K562 (cell line): ENCODE data around the gene DBF4B. TPM values are rescaled to one million over a fixed set of nuclear protein-coding genes. Genes with fewer than 3 reads are reported as not detected.

ENCODE experiments used
- CBX3 ChIP-seq, 2 experiments: IDR thresholded peaks; 1 replicate in 1 of 2; 2 replicates in 1 of 2; pipeline ENCODE4 v1.6.1; 2012; ENCODE audit warnings: inconsistent platforms in 2 of 2, low read length in 2 of 2, borderline replicate concordance in 1 of 2, control low read depth in 1 of 2
- COPS2 ChIP-seq: fragments of 450-650 bp; conservative IDR thresholded peaks from 2 replicates; pipeline ENCODE4 v1.6.1; 2016; ENCODE audit warnings: mild to moderate bottlenecking, moderate library complexity
- ETV6 ChIP-seq, 3 experiments: fragments of 150-350 bp in 1 of 3; sonication (generic) in 1 of 3; formaldehyde crosslinking in 1 of 3; IDR thresholded peaks; 2 replicates each; pipeline versions ENCODE4 v1.6.1 to v1.8.0; 2014 to 2022; ENCODE audit warnings: borderline replicate concordance in 2 of 3, low read depth in 2 of 3, antibody characterized with exemption in 1 of 3, low read length in 1 of 3, mild to moderate bottlenecking in 1 of 3, missing genetic modification reagents in 1 of 3
- FOXJ2 ChIP-seq: fragments of 200-800 bp; sonication (Bioruptor generic); IDR thresholded peaks from 2 replicates; pipeline ENCODE4 v1.6.1; 2016; ENCODE audit warnings: missing genetic modification characterization, missing compliant biosample characterization
- GATAD2A ChIP-seq: fragments of 450-650 bp; IDR thresholded peaks from 2 replicates; pipeline ENCODE4 v1.6.1; 2017
- HNRNPH1 ChIP-seq: fragments of 200-400 bp; formaldehyde crosslinking; optimal IDR thresholded peaks from 2 replicates; pipeline ENCODE3; 2017; ENCODE audit warnings: low read depth, mild to moderate bottlenecking, low read length, moderate library complexity
- KDM4B ChIP-seq, 2 experiments: fragments of 450-650 bp in 1 of 2; sonication (generic) in 1 of 2; IDR thresholded peaks; 2 replicates each; pipeline ENCODE4 v1.6.1; 2016 to 2017; ENCODE audit warnings: borderline replicate concordance in 2 of 2, antibody characterized with exemption in 1 of 2, low read depth in 1 of 2, mild to moderate bottlenecking in 1 of 2
- LARP7 ChIP-seq: fragments of 450-650 bp; IDR thresholded peaks from 2 replicates; pipeline ENCODE4 v1.6.1; 2016
- MAFG ChIP-seq: fragments of 450-650 bp; conservative IDR thresholded peaks from 2 replicates; pipeline ENCODE4 v1.6.1; 2016; ENCODE audit warnings: missing genetic modification characterization, missing compliant biosample characterization
- MCM5 ChIP-seq: fragments of 450-650 bp; IDR thresholded peaks from 2 replicates; pipeline ENCODE4 v1.6.1; 2016; ENCODE audit warnings: low read depth
- MCM7 ChIP-seq, 2 experiments: fragments of 450-650 bp; IDR thresholded peaks; 2 replicates each; pipeline ENCODE4 v1.6.1; 2016 to 2018
- NCOA6 ChIP-seq: fragments of 450-650 bp; IDR thresholded peaks from 2 replicates; pipeline ENCODE4 v1.6.1; 2017; ENCODE audit warnings: mild to moderate bottlenecking
- PHF21A ChIP-seq: fragments of 450-650 bp; IDR thresholded peaks from 2 replicates; pipeline ENCODE4 v1.6.1; 2017; ENCODE audit warnings: low read depth, borderline replicate concordance
- POLR2AphosphoS5 ChIP-seq: IDR thresholded peaks from 2 replicates; pipeline ENCODE4 v1.6.1; 2011; ENCODE audit warnings: mild to moderate bottlenecking, low read depth, low read length, moderate library complexity; ENCODE audit not compliant: control insufficient read depth, insufficient read depth
- PTBP1 ChIP-seq: fragments of 200-400 bp; formaldehyde crosslinking; IDR thresholded peaks from 2 replicates; pipeline ENCODE4 v1.6.1; 2017; ENCODE audit warnings: low read depth, low read length
- SNRNP70 ChIP-seq: fragments of 200-400 bp; formaldehyde crosslinking; optimal IDR thresholded peaks from 2 replicates; pipeline ENCODE3; 2017; ENCODE audit warnings: low read depth, low read length
- SRSF9 ChIP-seq: fragments of 200-400 bp; formaldehyde crosslinking; IDR thresholded peaks from 2 replicates; pipeline ENCODE4 v1.6.1; 2017; ENCODE audit warnings: low read depth, low read length, borderline replicate concordance
- ZBED1 ChIP-seq: IDR thresholded peaks from 2 replicates; pipeline ENCODE4 v1.6.1; 2014
- ZNF23 ChIP-seq: fragments of 250-450 bp; sonication (Bioruptor Pico); IDR thresholded peaks from 2 replicates; pipeline ENCODE4 v1.4.0; 2020; ENCODE audit warnings: mild to moderate bottlenecking
- ZNF3 ChIP-seq: fragments of 250-450 bp; sonication (Bioruptor Pico); IDR thresholded peaks from 2 replicates; pipeline ENCODE4 v1.5.0; 2021; ENCODE audit warnings: mild to moderate bottlenecking, moderate library complexity
- ZNF408 ChIP-seq: fragments of 250-450 bp; sonication (Bioruptor Pico); IDR thresholded peaks from 2 replicates; pipeline ENCODE4 v1.4.0; 2020; ENCODE audit warnings: low read depth, mild to moderate bottlenecking, moderate library complexity
- ZNF431 ChIP-seq: sonication (generic); formaldehyde crosslinking; IDR thresholded peaks from 2 replicates; pipeline ENCODE4 v1.8.0; 2022; ENCODE audit warnings: mild to moderate bottlenecking, missing genetic modification reagents
- ZNF79 ChIP-seq: fragments of 250-450 bp; sonication (Bioruptor Pico); IDR thresholded peaks from 2 replicates; pipeline ENCODE4 v1.4.0; 2020; ENCODE audit warnings: low read depth, mild to moderate bottlenecking, moderate library complexity
- polyA plus RNA-seq, 8 experiments: library from polyadenylated mRNA; depleted of rRNA in 4 of 8; stranded (reverse) in 5 of 8; unstranded in 3 of 8; fragments of >200 nt; fragmentation: Nextera tagmentation in 2 of 8; fragmentation: Illumina TruSeq in 1 of 8; extraction: Ambion mirVana in 2 of 8; extraction: Trizol in 1 of 8; gene quantifications; 2 replicates each; pipeline versions ENCODE4 v1.2.1 to v1.2.3, GENCODE V29; 2011 to 2014; ENCODE audit warnings: inconsistent platforms in 1 of 8, missing spikeins in 1 of 8
- total RNA-seq, 7 experiments: library from RNA; depleted of rRNA in 6 of 7; stranded (reverse); fragments of >200 nt in 6 of 7; fragmentation: Illumina TruSeq in 2 of 7; extraction: Trizol in 2 of 7; gene quantifications; 2 replicates each; pipeline versions ENCODE4 v1.2.1 to v1.2.3, GENCODE V29; 2011 to 2021; ENCODE audit warnings: low replicate concordance in 1 of 7
- TF ChIP-seq, protein P1 (sequence below): IDR thresholded peaks from 2 replicates; pipeline ENCODE4 v1.6.1; 2011; ENCODE audit not compliant: insufficient read length; ENCODE audit errors: extremely low read depth
- TF ChIP-seq, protein P2 (sequence below), 3 experiments: IDR thresholded peaks in 2 of 3; conservative IDR thresholded peaks in 1 of 3; 2 replicates each; pipeline ENCODE4 v1.5.1; 2011 to 2012; ENCODE audit warnings: low read length in 3 of 3, mild to moderate bottlenecking in 3 of 3, control low read depth in 2 of 3, improper control_type of control experiment in 1 of 3, inconsistent platforms in 1 of 3, low read depth in 1 of 3, mixed read lengths in 1 of 3, moderate library complexity in 1 of 3; ENCODE audit not compliant: insufficient read depth in 2 of 3
- TF ChIP-seq, protein P3 (sequence below): fragments of 250-450 bp; sonication (Bioruptor Pico); IDR thresholded peaks from 2 replicates; pipeline ENCODE4 v1.8.0; 2022; ENCODE audit warnings: inconsistent platforms, mild to moderate bottlenecking, moderate library complexity, borderline replicate concordance

DBF4B gene
- total and polyA plus RNA-seq, 9 of the 15 experiments (the other 6 are each of a cell fraction or from before 2014, with no cell fraction given) = 2.5 to 26.9 (median 14.6) TPM

DNA sequence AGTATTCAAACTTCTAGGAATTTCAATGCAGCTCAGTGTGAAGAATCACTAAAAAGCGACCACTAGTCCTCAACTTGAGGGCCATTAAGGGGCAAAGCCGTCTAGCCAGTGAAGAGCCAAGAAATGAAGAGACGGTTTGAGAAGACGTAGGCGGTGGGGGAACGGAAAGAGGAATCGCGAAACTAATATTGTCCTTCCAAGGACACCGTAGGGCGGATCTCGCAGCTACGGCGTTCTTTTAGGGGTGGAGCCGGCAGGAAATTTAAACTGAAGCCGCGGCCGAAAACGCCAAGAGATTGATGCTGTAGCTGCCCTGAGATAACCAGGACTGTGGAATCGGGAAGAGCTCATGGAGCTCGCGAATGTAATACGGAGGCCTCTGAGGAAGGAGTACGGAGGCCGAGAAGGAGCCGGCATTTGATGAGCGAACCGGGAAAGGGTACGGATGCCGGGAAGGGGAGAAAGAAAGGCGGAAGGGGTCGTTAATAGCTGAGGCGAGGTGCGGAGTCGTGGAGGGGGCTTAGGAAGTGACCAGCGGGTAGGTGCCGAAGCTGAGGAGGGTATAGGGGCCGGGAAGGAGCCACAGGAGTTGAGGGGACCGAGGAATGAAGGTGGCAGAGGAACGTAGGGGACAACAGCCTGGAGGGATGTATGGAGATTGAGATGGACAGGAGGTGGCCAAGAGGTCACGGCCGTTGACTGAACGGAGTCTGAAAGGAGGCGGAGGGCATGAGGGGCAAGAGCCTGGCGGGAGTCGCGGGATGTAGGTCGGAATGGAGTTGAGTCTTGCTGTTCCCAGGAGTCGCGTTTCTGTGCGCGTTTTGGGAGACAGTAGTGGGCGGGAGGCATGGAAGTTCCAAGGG is at the start of gene DBF4B (continued):
- TF ChIP-seq NCOA6 = no peak
- TF ChIP-seq PTBP1 = 0 out of 2 replicates have a peak, but pooled peaks have one; percentile 14
- TF ChIP-seq FOXJ2 = no peak
- peak in 1 of 2 experiments; percentile 41; a peak in 1 of 3 replicates for TF ChIP-seq CBX3 (IDR thresholded peaks at IDR 0.05; ENCODE audit: borderline replicate concordance in 1 of 2, low read length in 2 of 2)
- no peak for TF ChIP-seq ZNF3 (CRISPR knock-in tag)
- TF ChIP-seq ZBED1 = no peak
- no peak for TF ChIP-seq ETV6 (IDR thresholded peaks at IDR 0.05; ENCODE audit: borderline replicate concordance in 1 of 2, low read depth in 2 of 2, low read length in 1 of 2)
- no peak for TF ChIP-seq ETV6 (CRISPR knock-in tag; IDR thresholded peaks at IDR 0.05; ENCODE audit: borderline replicate concordance)
- TF ChIP-seq SNRNP70 = no peak
- peak; percentile 83 for TF ChIP-seq POLR2AphosphoS5
- TF ChIP-seq KDM4B (IDR thresholded peaks at IDR 0.05; ENCODE audit: borderline replicate concordance in 2 of 2, low read depth in 1 of 2) = no peak
- no peak for TF ChIP-seq GATAD2A
- TF ChIP-seq HNRNPH1 = no peak
- no peak for TF ChIP-seq SRSF9
- TF ChIP-seq LARP7 = peak; percentile 71; the same call in 1 of the 2 replicates
- no peak for TF ChIP-seq ZNF23 (CRISPR knock-in tag)
- no peak for TF ChIP-seq MCM5
- no peak for TF ChIP-seq COPS2
- TF ChIP-seq, protein P1, sequence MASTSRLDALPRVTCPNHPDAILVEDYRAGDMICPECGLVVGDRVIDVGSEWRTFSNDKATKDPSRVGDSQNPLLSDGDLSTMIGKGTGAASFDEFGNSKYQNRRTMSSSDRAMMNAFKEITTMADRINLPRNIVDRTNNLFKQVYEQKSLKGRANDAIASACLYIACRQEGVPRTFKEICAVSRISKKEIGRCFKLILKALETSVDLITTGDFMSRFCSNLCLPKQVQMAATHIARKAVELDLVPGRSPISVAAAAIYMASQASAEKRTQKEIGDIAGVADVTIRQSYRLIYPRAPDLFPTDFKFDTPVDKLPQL = no peak
- no peak for TF ChIP-seq ZNF79
- TF ChIP-seq ZNF408 = no peak
- TF ChIP-seq MCM7 (IDR thresholded peaks at IDR 0.05) = peak in 1 of 2 experiments; percentile 99; a peak in 2 of 4 replicates
- TF ChIP-seq, protein P2, sequence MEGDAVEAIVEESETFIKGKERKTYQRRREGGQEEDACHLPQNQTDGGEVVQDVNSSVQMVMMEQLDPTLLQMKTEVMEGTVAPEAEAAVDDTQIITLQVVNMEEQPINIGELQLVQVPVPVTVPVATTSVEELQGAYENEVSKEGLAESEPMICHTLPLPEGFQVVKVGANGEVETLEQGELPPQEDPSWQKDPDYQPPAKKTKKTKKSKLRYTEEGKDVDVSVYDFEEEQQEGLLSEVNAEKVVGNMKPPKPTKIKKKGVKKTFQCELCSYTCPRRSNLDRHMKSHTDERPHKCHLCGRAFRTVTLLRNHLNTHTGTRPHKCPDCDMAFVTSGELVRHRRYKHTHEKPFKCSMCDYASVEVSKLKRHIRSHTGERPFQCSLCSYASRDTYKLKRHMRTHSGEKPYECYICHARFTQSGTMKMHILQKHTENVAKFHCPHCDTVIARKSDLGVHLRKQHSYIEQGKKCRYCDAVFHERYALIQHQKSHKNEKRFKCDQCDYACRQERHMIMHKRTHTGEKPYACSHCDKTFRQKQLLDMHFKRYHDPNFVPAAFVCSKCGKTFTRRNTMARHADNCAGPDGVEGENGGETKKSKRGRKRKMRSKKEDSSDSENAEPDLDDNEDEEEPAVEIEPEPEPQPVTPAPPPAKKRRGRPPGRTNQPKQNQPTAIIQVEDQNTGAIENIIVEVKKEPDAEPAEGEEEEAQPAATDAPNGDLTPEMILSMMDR (IDR thresholded peaks at IDR 0.05 in 2 of 3, conservative IDR thresholded peaks at IDR 0.05 in 1 of 3; ENCODE audit: insufficient read depth in 2 of 3, low read depth in 1 of 3, low read length in 3 of 3) = no peak
- TF ChIP-seq ZNF431 = no peak
- TF ChIP-seq, protein P3, sequence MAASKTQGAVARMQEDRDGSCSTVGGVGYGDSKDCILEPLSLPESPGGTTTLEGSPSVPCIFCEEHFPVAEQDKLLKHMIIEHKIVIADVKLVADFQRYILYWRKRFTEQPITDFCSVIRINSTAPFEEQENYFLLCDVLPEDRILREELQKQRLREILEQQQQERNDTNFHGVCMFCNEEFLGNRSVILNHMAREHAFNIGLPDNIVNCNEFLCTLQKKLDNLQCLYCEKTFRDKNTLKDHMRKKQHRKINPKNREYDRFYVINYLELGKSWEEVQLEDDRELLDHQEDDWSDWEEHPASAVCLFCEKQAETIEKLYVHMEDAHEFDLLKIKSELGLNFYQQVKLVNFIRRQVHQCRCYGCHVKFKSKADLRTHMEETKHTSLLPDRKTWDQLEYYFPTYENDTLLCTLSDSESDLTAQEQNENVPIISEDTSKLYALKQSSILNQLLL = no peak
- no peak for TF ChIP-seq MAFG (tag)
- TF ChIP-seq PHF21A = peak; percentile 84
